ENCODE results near the gene L2HGDH. TPM values are rescaled to one million over a fixed set of nuclear protein-coding genes. Genes with fewer than 3 reads are reported as not detected.

The L2HGDH gene
- total and polyA plus RNA-seq, 9 of the 15 experiments (the other 6 are each of a cell fraction or from before 2014, with no cell fraction given) = 1.7 to 16.1 (median 10.5) TPM

- TF ChIP-seq FOXP4 (CRISPR knock-in tag; IDR thresholded peaks at IDR 0.05; ENCODE audit: borderline replicate concordance) = no peak
Measured at GRCh38 chr14:50312734-50313054, 665 bp upstream of the L2HGDH start (continued).

- H3K4me1 ChIP-seq (replicated peaks in 1 of 2; ENCODE audit: control insufficient read depth in 2 of 2, insufficient read depth in 2 of 2, low read length in 2 of 2) = peaks cover 10 to 14% of the 10 kb centered on the region in 2 experiments; a peak in 4 of 5 replicates
- H3K4me3 ChIP-seq = peak overlapping the region; percentile 73
- ChIA-PET POLR2A (interaction anchor here (0.9 to 1.1 kb wide), 2 partner anchors 9 to 10 kb away, joined by 3 to 9 read pairs; no protein-coding TSS in a partner anchor), CTCF (ENCODE audit: low intra/inter-chr PET ratio) (interaction anchor here (0.5 kb wide), 1 partner anchor 142 kb away, joined by 3 read pairs; no protein-coding TSS in a partner anchor)
- peak; percentile 6 for ATAC-seq
- no peaks in the 10 kb centered on the region for H4K20me1 ChIP-seq (replicated peaks; ENCODE audit: control insufficient read depth, insufficient read depth, low read length)
- H3K36me3 ChIP-seq (ENCODE audit: control insufficient read depth, insufficient read depth, low read length) = peaks cover 3% of the 10 kb centered on the region; the same call in 1 of the 3 replicates
- no peaks in the 10 kb centered on the region for H3K9me1 ChIP-seq (ENCODE audit: control insufficient read depth, insufficient read depth, low read length)
- peak overlapping the region; percentile 92 for H3K27ac ChIP-seq (ENCODE audit: extremely low read depth, low read depth, low read length)
- peak in 1 of 4 experiments; percentile 29 for DNase-seq (ENCODE audit: extremely low read depth in 1 of 4, low spot score in 3 of 4)
- H3K4me2 ChIP-seq (ENCODE audit: insufficient read depth, low read length) = peak overlapping the region; percentile 81
- peaks cover 6% of the 10 kb centered on the region; the same call in 1 of the 2 replicates for H3K9me3 ChIP-seq (replicated peaks; ENCODE audit: control insufficient read depth, insufficient read depth, low read depth, low read length)
- peak; percentile 6 for FAIRE-seq
- intact Hi-C loops (cut with micrococcal nuclease) (no loop called here), in situ Hi-C loops (cut with MboI) (no loop called here)
- H3K9ac ChIP-seq (ENCODE audit: insufficient read depth in 1 of 2, low read depth in 2 of 2, low read length in 2 of 2) = peak overlapping the region; percentile 75 to 94
- H3K79me2 ChIP-seq (ENCODE audit: control insufficient read depth, insufficient read depth, low read length) = peaks cover 55% of the 10 kb centered on the region
- TSS peak; percentile 83 for BruUV-seq (replicated peaks)
- H3K27me3 ChIP-seq (ENCODE audit: control insufficient read depth in 2 of 2, insufficient read depth in 2 of 2, low read length in 2 of 2) = no peaks in the 10 kb centered on the region
- peak overlapping the region; percentile 86 for H2AFZ ChIP-seq (ENCODE audit: low read depth, low read length)
- 2% methylated on average over 17 of the region's 18 CpGs for WGBS (ENCODE audit: insufficient coverage, low coverage, missing lambda C conversion rate)
- TF ChIP-seq PBX2 (CRISPR knock-in tag; IDR thresholded peaks at IDR 0.05; ENCODE audit: low read depth) (no peak), PBX2 (tag; conservative IDR thresholded peaks at IDR 0.05; ENCODE audit: low read depth) (peak; percentile 46), JUND (IDR thresholded peaks at IDR 0.05; ENCODE audit: borderline replicate concordance, low read depth, low read length) (no peak), JUND (tag; IDR thresholded peaks at IDR 0.05; ENCODE audit: borderline replicate concordance, low read depth, low read length) (no peak), TRIM28 (IDR thresholded peaks at IDR 0.05) (no peak), PKNOX1 (IDR thresholded peaks at IDR 0.05) (peak; percentile 50), ZHX1 (conservative IDR thresholded peaks at IDR 0.05; ENCODE audit: low read length) (no peak), HMBOX1 (IDR thresholded peaks at IDR 0.05) (peak; percentile 42; the same call in 1 of the 2 replicates), MEIS2 (IDR thresholded peaks at IDR 0.05; ENCODE audit: partially characterized antibody) (peak; percentile 49)
Measured at GRCh38 chr14:50311337-50311971, 575 bp downstream of the L2HGDH start.
